Measurements from ENCODE around the gene GLE1.

DNA sequence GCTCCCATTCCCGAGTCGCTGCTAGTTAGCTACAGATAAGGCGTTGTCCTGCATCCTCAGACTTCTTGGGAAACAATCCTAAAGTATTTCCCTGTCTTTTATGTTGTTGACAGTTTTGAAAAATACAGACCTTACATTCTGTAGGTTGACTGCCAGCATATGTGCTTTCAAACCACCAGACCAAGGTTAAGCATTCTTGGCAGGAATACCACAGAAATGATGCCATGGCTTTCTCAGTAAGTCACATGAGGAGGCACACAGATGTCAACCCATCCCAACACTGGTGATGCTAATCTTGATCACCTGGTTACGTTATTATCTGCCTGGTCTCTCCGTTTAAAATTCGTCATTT lies 871 bp downstream of the GLE1 start:
- no peak for TF ChIP-seq CTCF (IDR thresholded peaks at IDR 0.05; ENCODE audit: insufficient read depth, low read depth, low read length)
- TF ChIP-seq EZH2 (IDR thresholded peaks at IDR 0.05; ENCODE audit: insufficient read depth, low read length), result no peak

Data from astrocyte (in vitro differentiated cells and primary cell).